Neural progenitor cell (in vitro differentiated cells): ENCODE results near the gene DLK1.

Experiments
- EZH2 ChIP-seq: fragments of 200-600 bp; sonication (generic); IDR thresholded peaks from 2 replicates; pipeline ENCODE4 v1.6.1; 2017; ENCODE audit warnings: antibody characterized with exemption, mild to moderate bottlenecking, moderate library complexity
- EZH2phosphoT487 ChIP-seq: fragments of 200-600 bp; sonication (generic); IDR thresholded peaks from 2 replicates; pipeline ENCODE4 v1.6.1; 2017; ENCODE audit warnings: antibody characterized with exemption
- TF ChIP-seq, protein P1 (sequence below): fragments of 200-600 bp; sonication (generic); IDR thresholded peaks from 2 replicates; pipeline ENCODE4 v1.5.1; 2017; ENCODE audit warnings: antibody characterized with exemption, mild to moderate bottlenecking

DNA sequence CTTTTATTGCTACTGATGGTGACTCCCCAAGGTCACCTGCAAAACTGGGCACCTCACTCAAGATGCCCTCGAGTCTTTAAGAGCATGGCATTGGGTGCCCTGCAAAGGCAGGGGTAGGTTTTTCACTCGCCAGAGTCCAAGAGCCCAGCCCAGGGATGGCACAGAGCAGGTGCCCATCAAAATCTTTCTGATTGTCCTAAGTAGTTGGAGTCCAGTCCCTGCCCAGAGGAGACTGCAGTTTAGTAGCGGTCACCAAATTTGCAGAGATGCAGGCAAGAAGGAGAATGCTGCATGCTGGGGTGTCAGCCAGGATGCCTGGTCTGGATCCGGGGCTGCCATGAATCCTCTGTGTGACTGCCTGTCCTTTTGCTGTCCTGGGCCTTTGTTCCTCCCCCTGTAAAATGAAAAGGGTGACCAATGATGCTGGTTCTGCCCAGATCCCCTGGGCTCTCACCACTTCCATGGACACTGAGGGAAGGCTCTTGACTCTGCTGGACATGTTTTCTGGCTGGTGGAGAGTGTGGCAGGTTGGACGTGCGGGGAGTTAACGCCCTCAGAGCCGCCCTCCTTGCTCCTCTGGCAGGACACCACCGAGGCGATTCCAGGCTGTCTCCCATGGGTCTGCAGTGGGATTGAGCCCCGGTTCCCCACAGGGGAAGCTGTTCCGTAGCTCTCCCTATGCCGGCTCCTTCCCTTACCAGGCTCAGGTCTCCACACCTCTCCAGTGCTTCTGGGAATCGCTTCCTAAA is 41.3 kb downstream of the DLK1 start:
- TF ChIP-seq, protein P1, sequence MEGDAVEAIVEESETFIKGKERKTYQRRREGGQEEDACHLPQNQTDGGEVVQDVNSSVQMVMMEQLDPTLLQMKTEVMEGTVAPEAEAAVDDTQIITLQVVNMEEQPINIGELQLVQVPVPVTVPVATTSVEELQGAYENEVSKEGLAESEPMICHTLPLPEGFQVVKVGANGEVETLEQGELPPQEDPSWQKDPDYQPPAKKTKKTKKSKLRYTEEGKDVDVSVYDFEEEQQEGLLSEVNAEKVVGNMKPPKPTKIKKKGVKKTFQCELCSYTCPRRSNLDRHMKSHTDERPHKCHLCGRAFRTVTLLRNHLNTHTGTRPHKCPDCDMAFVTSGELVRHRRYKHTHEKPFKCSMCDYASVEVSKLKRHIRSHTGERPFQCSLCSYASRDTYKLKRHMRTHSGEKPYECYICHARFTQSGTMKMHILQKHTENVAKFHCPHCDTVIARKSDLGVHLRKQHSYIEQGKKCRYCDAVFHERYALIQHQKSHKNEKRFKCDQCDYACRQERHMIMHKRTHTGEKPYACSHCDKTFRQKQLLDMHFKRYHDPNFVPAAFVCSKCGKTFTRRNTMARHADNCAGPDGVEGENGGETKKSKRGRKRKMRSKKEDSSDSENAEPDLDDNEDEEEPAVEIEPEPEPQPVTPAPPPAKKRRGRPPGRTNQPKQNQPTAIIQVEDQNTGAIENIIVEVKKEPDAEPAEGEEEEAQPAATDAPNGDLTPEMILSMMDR: no peak
- no peak for TF ChIP-seq EZH2
- TF ChIP-seq EZH2phosphoT487: no peak
